ENCODE measurements around the gene ADGRV1. TPM values are rescaled to one million over a fixed set of nuclear protein-coding genes. Genes with fewer than 3 reads are reported as not detected.

The ADGRV1 gene
- total RNA-seq, 1 donor from 2014 or later: 10.0 TPM

GRCh38 chr5:91095786-91096385 is 537.3 kb downstream of the ADGRV1 start:
- no peak overlapping the region for H3K4me3 Mint-ChIP-seq (ENCODE audit: unreplicated experiment)
- no peak overlapping the region for H3K4me2 ChIP-seq (ENCODE audit: low read length)
- H3K36me3 Mint-ChIP-seq (ENCODE audit: low read depth, unreplicated experiment): no peaks in the 10 kb centered on the region

GRCh38 chr5:91098541-91098940 is 539.9 kb downstream of the ADGRV1 start:
- Mint-ChIP-seq H3K9me3 (ENCODE audit: unreplicated experiment) (no peaks in the 10 kb centered on the region), H3K27ac (ENCODE audit: unreplicated experiment) (no peak overlapping the region), H3K27me3 (ENCODE audit: low read depth, unreplicated experiment) (no peaks in the 10 kb centered on the region), H3K36me3 (ENCODE audit: low read depth, unreplicated experiment) (no peaks in the 10 kb centered on the region), H3K4me3 (ENCODE audit: unreplicated experiment) (no peak overlapping the region), H3K4me1 (ENCODE audit: low read depth, unreplicated experiment) (peaks cover 23% of the 10 kb centered on the region)
- Histone ChIP-seq H3K9ac (ENCODE audit: low read length) (no peak overlapping the region), H3K4me1 (ENCODE audit: insufficient read depth, low read length) (no peaks in the 10 kb centered on the region), H2AFZ (ENCODE audit: low read depth, low read length) (no peak overlapping the region), H3K36me3 (ENCODE audit: insufficient read depth, low read length) (no peaks in the 10 kb centered on the region), H3K4me3 (ENCODE audit: insufficient read depth, low read depth, low read length) (no peak overlapping the region), H4K20me1 (ENCODE audit: insufficient read depth, low read length) (no peaks in the 10 kb centered on the region), H3K27me3 (ENCODE audit: insufficient read depth, low read length) (no peaks in the 10 kb centered on the region), H3K27ac (ENCODE audit: low read depth, low read length) (no peak overlapping the region), H3K79me2 (ENCODE audit: insufficient read depth, low read length) (no peaks in the 10 kb centered on the region), H3K4me2 (ENCODE audit: low read length) (no peak overlapping the region), H3K9me3 (ENCODE audit: insufficient read depth, low read depth, low read length) (no peaks in the 10 kb centered on the region)
- FAIRE-seq (no peak), DNase-seq (ENCODE audit: low read depth) (no peak)
- no peak for TF ChIP-seq CTCF (IDR thresholded peaks at IDR 0.05; ENCODE audit: insufficient read depth, low read depth, low read length)
- TF ChIP-seq EZH2 (IDR thresholded peaks at IDR 0.05; ENCODE audit: insufficient read depth, low read length): no peak

More at GRCh38 chr5:91095786-91096385, 537.3 kb downstream of the ADGRV1 start:
- H3K27ac Mint-ChIP-seq (ENCODE audit: unreplicated experiment): no peak overlapping the region
- Histone ChIP-seq H3K9me3 (ENCODE audit: insufficient read depth, low read depth, low read length) (no peaks in the 10 kb centered on the region), H3K79me2 (ENCODE audit: insufficient read depth, low read length) (no peaks in the 10 kb centered on the region), H2AFZ (ENCODE audit: low read depth, low read length) (no peak overlapping the region), H3K4me1 (ENCODE audit: insufficient read depth, low read length) (no peaks in the 10 kb centered on the region), H3K9ac (ENCODE audit: low read length) (no peak overlapping the region), H3K36me3 (ENCODE audit: insufficient read depth, low read length) (no peaks in the 10 kb centered on the region), H3K4me3 (ENCODE audit: insufficient read depth, low read depth, low read length) (no peak overlapping the region), H4K20me1 (ENCODE audit: insufficient read depth, low read length) (no peaks in the 10 kb centered on the region), H3K27ac (ENCODE audit: low read depth, low read length) (no peak overlapping the region), H3K27me3 (ENCODE audit: insufficient read depth, low read length) (no peaks in the 10 kb centered on the region)
- H3K27me3 Mint-ChIP-seq (ENCODE audit: low read depth, unreplicated experiment): no peaks in the 10 kb centered on the region
- H3K9me3 Mint-ChIP-seq (ENCODE audit: unreplicated experiment): no peaks in the 10 kb centered on the region
- peaks cover 26% of the 10 kb centered on the region for H3K4me1 Mint-ChIP-seq (ENCODE audit: low read depth, unreplicated experiment)
- DNase-seq (ENCODE audit: low read depth) (no peak), FAIRE-seq (no peak)
- TF ChIP-seq CTCF (IDR thresholded peaks at IDR 0.05; ENCODE audit: insufficient read depth, low read depth, low read length) (no peak), EZH2 (IDR thresholded peaks at IDR 0.05; ENCODE audit: insufficient read depth, low read length) (no peak)

GRCh38 chr5:91101600-91102379 is 543.2 kb downstream of the ADGRV1 start:
- H3K27ac Mint-ChIP-seq (ENCODE audit: unreplicated experiment): peak overlapping the region; percentile 20
- Histone ChIP-seq H3K4me3 (ENCODE audit: insufficient read depth, low read depth, low read length) (no peak overlapping the region), H3K9ac (ENCODE audit: low read length) (no peak overlapping the region), H3K79me2 (ENCODE audit: insufficient read depth, low read length) (no peaks in the 10 kb centered on the region), H3K36me3 (ENCODE audit: insufficient read depth, low read length) (no peaks in the 10 kb centered on the region), H3K4me1 (ENCODE audit: insufficient read depth, low read length) (no peaks in the 10 kb centered on the region), H3K4me2 (ENCODE audit: low read length) (no peak overlapping the region), H2AFZ (ENCODE audit: low read depth, low read length) (no peak overlapping the region), H4K20me1 (ENCODE audit: insufficient read depth, low read length) (no peaks in the 10 kb centered on the region), H3K9me3 (ENCODE audit: insufficient read depth, low read depth, low read length) (no peaks in the 10 kb centered on the region), H3K27ac (ENCODE audit: low read depth, low read length) (no peak overlapping the region), H3K27me3 (ENCODE audit: insufficient read depth, low read length) (no peaks in the 10 kb centered on the region)
- H3K9me3 Mint-ChIP-seq (ENCODE audit: unreplicated experiment): peaks cover 8% of the 10 kb centered on the region
- H3K27me3 Mint-ChIP-seq (ENCODE audit: low read depth, unreplicated experiment): no peaks in the 10 kb centered on the region
- H3K4me3 Mint-ChIP-seq (ENCODE audit: unreplicated experiment): no peak overlapping the region
- TF ChIP-seq CTCF (IDR thresholded peaks at IDR 0.05; ENCODE audit: insufficient read depth, low read depth, low read length) (peak; percentile 83), EZH2 (IDR thresholded peaks at IDR 0.05; ENCODE audit: insufficient read depth, low read length) (no peak)
- H3K4me1 Mint-ChIP-seq (ENCODE audit: low read depth, unreplicated experiment): peaks cover 8% of the 10 kb centered on the region
- FAIRE-seq (peak; percentile 88), DNase-seq (ENCODE audit: low read depth) (peak; percentile 58)
- H3K36me3 Mint-ChIP-seq (ENCODE audit: low read depth, unreplicated experiment): no peaks in the 10 kb centered on the region
